ENCODE measurements around the gene OR6B1.
"Not testable (repeated sequence)": the region's sequence is repeated elsewhere in the genome, so short reads cannot be mapped to it uniquely, and the experiment has no call there.

Gene OR6B1

GRCh38 chr7:144038887-144039286 lies 38.8 kb downstream of the OR6B1 start:
- DNase-seq (ENCODE audit: extremely low read depth, low read depth): no peak
- no peak for TF ChIP-seq CTCF (IDR thresholded peaks at IDR 0.05; ENCODE audit: low read depth, low read length)

- DNase-seq (ENCODE audit: extremely low read depth, low read depth): no peak
- no peak for TF ChIP-seq CTCF (IDR thresholded peaks at IDR 0.05; ENCODE audit: low read depth, low read length)
Measured at GRCh38 chr7:144048648-144049047, 48.5 kb downstream of the OR6B1 start, which contains the start of gene OR2A5. Gene OR2A5 (plus strand): TSS chr7:144048948. CDS start chr7:144050402, 1,454 bp downstream.

- no peak for DNase-seq (ENCODE audit: extremely low read depth, low read depth)
- no peak for TF ChIP-seq CTCF (IDR thresholded peaks at IDR 0.05; ENCODE audit: low read depth, low read length)
Measured at GRCh38 chr7:144049491-144049890, 49.4 kb downstream of the OR6B1 start.

- no peak for TF ChIP-seq CTCF (IDR thresholded peaks at IDR 0.05; ENCODE audit: low read depth, low read length)
- DNase-seq (ENCODE audit: extremely low read depth, low read depth): no peak
Measured at GRCh38 chr7:144050093-144050492, 50.0 kb downstream of the OR6B1 start.

- not testable (repeated sequence) for DNase-seq (ENCODE audit: extremely low read depth, low read depth)
Measured at GRCh38 chr7:144050884-144051283, 50.8 kb downstream of the OR6B1 start.

GRCh38 chr7:144057954-144058353 lies 57.8 kb downstream of the OR6B1 start:
- no peak for DNase-seq (ENCODE audit: extremely low read depth, low read depth)
- no peak for TF ChIP-seq CTCF (IDR thresholded peaks at IDR 0.05; ENCODE audit: low read depth, low read length)

Data from AG09319 (cell line).